Measurements from ENCODE around the gene DSTYK. TPM values are rescaled to one million over a fixed set of nuclear protein-coding genes. Genes with fewer than 3 reads are reported as not detected.

DSTYK gene
- total RNA-seq, 1 donor from 2014 or later = 11.3 TPM

DNA sequence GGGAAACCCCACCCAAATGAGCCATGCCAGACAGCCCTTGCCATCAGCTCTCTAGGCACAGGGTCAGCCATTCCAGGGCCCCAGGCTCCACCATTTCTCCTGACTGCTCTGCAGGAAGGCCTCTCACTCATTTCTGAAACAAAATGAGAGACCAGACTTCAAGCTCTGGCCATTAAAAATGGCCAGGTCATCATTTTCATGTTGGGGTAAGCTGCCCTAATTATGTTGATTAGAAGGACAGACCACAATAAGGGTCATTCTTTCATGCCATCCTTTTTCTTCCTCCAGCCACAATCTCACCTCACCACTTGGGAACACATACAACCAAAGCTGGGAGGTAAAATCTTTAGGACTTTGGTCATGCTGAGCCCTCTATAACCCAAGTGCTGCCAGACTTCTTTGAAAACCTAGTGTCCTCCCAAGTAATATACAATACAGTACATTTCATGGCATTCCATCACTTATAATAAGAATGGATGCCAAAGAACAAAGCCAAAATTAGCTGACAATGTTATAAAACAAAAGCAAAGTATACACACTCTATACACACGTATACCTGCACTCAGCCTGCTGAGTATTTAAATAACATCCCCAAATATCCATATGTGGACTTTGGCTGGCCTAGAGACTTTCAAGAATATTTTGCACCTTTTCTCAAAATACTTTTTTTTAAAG is 67.3 kb downstream of the DSTYK start:
- Histone ChIP-seq H3K27me3 (ENCODE audit: control insufficient read depth, insufficient read depth, low read length) (no peaks in the 10 kb centered on the region), H3K36me3 (ENCODE audit: control insufficient read depth, insufficient read depth, low read length) (no peaks in the 10 kb centered on the region), H3K4me3 (ENCODE audit: low read depth, low read length) (no peak overlapping the region)
- DNase-seq (ENCODE audit: low read depth) = no peak
- TF ChIP-seq CTCF (IDR thresholded peaks at IDR 0.05; ENCODE audit: insufficient read depth, low read length, severe bottlenecking) = no peak
- FAIRE-seq = no peak

DNA sequence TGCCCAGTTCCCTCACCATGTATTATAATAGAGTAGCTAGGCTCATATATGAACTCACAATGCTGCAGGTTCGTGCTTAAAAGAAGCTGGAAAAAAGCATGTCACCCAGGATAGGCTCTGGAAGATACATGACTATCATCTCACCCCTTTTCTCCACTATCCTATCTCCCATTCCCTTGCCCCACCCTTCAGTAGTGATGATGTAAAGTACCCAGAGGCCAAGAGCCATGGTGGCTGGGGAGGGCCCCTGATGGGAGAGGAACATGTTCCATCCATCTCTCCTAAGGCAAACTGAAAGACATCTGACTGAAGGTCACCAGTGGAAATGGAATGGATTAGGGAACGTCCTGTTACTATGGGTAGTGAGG is 69.4 kb downstream of the DSTYK start:
- Histone ChIP-seq H3K27me3 (ENCODE audit: control insufficient read depth, insufficient read depth, low read length) (no peaks in the 10 kb centered on the region), H3K36me3 (ENCODE audit: control insufficient read depth, insufficient read depth, low read length) (no peaks in the 10 kb centered on the region), H3K4me3 (ENCODE audit: low read depth, low read length) (no peak overlapping the region)
- no peak for FAIRE-seq
- no peak for TF ChIP-seq CTCF (IDR thresholded peaks at IDR 0.05; ENCODE audit: insufficient read depth, low read length, severe bottlenecking)
- no peak for DNase-seq (ENCODE audit: low read depth)

- no peak for FAIRE-seq
- DNase-seq (ENCODE audit: low read depth) = peak; percentile 76
- TF ChIP-seq CTCF (IDR thresholded peaks at IDR 0.05; ENCODE audit: insufficient read depth, low read length, severe bottlenecking) = peak; percentile 67
- no peak overlapping the region for H3K4me3 ChIP-seq (ENCODE audit: low read depth, low read length)
- H3K27me3 ChIP-seq (ENCODE audit: control insufficient read depth, insufficient read depth, low read length) = no peaks in the 10 kb centered on the region
- H3K36me3 ChIP-seq (ENCODE audit: control insufficient read depth, insufficient read depth, low read length) = no peaks in the 10 kb centered on the region
Measured at GRCh38 chr1:205141236-205142101, 70.0 kb downstream of the DSTYK start.

DNA sequence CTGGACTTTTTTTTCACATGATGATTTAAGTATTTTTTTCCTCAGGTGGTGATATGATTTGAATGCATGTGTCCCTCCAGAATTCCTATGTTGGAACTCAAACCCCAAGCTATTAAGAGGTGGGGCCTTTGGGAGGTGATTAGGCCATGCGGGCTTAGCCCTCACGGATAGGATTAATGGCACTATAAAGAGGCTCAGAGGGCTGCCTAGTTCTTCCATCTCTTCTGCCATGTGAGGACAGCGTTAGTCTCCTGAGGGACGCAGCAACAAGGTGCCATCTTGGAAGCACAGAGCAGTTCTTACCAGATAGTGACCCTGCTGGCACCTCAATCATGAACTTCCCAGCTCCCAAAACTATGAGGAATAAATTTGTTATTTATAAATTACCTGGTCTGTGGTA is 71.4 kb downstream of the DSTYK start:
- TF ChIP-seq CTCF (IDR thresholded peaks at IDR 0.05; ENCODE audit: insufficient read depth, low read length, severe bottlenecking) = no peak
- DNase-seq (ENCODE audit: low read depth) = no peak
- FAIRE-seq = no peak
- Histone ChIP-seq H3K4me3 (ENCODE audit: low read depth, low read length) (no peak overlapping the region), H3K27me3 (ENCODE audit: control insufficient read depth, insufficient read depth, low read length) (no peaks in the 10 kb centered on the region), H3K36me3 (ENCODE audit: control insufficient read depth, insufficient read depth, low read length) (no peaks in the 10 kb centered on the region)

GRCh38 chr1:205137901-205138300 is 73.6 kb downstream of the DSTYK start:
- FAIRE-seq = no peak
- H3K36me3 ChIP-seq (ENCODE audit: control insufficient read depth, insufficient read depth, low read length) = no peaks in the 10 kb centered on the region
- no peak for DNase-seq (ENCODE audit: low read depth)
- no peaks in the 10 kb centered on the region for H3K27me3 ChIP-seq (ENCODE audit: control insufficient read depth, insufficient read depth, low read length)
- no peak for TF ChIP-seq CTCF (IDR thresholded peaks at IDR 0.05; ENCODE audit: insufficient read depth, low read length, severe bottlenecking)
- H3K4me3 ChIP-seq (ENCODE audit: low read depth, low read length) = no peak overlapping the region

All from bronchial epithelial cell (primary cell).